ENCODE measurements around the gene MYCN. TPM values are rescaled to one million over a fixed set of nuclear protein-coding genes. Genes with fewer than 3 reads are reported as not detected.

MYCN gene
- polyA plus RNA-seq, 1 donor (not counting 4 experiments of a cell fraction or from before 2014, with no cell fraction given): not detected

DNA sequence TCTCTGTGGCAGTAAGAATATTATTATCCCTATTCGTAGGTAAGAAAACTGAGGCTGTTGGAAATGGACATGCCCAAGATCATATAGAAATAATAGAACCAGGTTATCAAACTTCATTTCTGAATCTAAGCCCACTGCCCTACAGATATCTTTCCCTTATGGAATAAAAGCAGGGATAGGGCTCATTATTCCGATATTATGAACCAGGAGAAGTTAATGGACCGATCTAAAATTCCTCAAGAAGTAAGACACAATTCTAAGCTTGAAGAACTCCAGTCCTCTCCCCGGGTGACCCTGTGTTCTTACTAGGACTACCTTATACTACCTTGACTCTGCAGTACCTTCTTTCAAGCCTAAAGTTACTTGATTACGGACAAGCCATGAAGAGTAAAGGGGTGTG is 8.4 kb upstream of the MYCN start:
- no peak overlapping the region for H3K4me3 ChIP-seq (ENCODE audit: control insufficient read depth in 2 of 3, extremely low read depth in 1 of 3, insufficient read depth in 2 of 3, low read depth in 1 of 3, low read length in 3 of 3)
- FAIRE-seq: no peak
- no peaks in the 10 kb centered on the region for H3K4me1 ChIP-seq (ENCODE audit: control insufficient read depth, extremely low read depth, insufficient read depth, low read length)
- no peak overlapping the region for H2AFZ ChIP-seq (ENCODE audit: control insufficient read depth, low read length)
- no peak overlapping the region for H3K27ac ChIP-seq (ENCODE audit: control insufficient read depth, insufficient read depth, low read length)
- TF ChIP-seq, protein P1, sequence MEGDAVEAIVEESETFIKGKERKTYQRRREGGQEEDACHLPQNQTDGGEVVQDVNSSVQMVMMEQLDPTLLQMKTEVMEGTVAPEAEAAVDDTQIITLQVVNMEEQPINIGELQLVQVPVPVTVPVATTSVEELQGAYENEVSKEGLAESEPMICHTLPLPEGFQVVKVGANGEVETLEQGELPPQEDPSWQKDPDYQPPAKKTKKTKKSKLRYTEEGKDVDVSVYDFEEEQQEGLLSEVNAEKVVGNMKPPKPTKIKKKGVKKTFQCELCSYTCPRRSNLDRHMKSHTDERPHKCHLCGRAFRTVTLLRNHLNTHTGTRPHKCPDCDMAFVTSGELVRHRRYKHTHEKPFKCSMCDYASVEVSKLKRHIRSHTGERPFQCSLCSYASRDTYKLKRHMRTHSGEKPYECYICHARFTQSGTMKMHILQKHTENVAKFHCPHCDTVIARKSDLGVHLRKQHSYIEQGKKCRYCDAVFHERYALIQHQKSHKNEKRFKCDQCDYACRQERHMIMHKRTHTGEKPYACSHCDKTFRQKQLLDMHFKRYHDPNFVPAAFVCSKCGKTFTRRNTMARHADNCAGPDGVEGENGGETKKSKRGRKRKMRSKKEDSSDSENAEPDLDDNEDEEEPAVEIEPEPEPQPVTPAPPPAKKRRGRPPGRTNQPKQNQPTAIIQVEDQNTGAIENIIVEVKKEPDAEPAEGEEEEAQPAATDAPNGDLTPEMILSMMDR (optimal IDR thresholded peaks at IDR 0.05 in 1 of 3, IDR thresholded peaks at IDR 0.05 in 1 of 3, conservative IDR thresholded peaks at IDR 0.05 in 1 of 3; ENCODE audit: extremely low read depth in 1 of 3, insufficient read depth in 2 of 3, low read length in 3 of 3): no peak
- TF ChIP-seq EZH2 (IDR thresholded peaks at IDR 0.05; ENCODE audit: low read length): no peak
- no peak overlapping the region for H3K4me2 ChIP-seq (ENCODE audit: control insufficient read depth, extremely low read depth, insufficient read depth, low read depth, low read length)
- no peaks in the 10 kb centered on the region for H3K36me3 ChIP-seq (ENCODE audit: control insufficient read depth in 2 of 2, extremely low read depth in 1 of 2, insufficient read depth in 2 of 2, low read length in 2 of 2)
- H3K9me3 ChIP-seq (ENCODE audit: control insufficient read depth, low read depth, low read length): no peaks in the 10 kb centered on the region
- H3K79me2 ChIP-seq (ENCODE audit: control insufficient read depth, insufficient read depth, low read length): no peaks in the 10 kb centered on the region
- dilution Hi-C loops (cut with MboI; ENCODE audit: extremely low pct_ligation_motif_present, low sequenced_read_pairs): loop anchor here (25.0 kb wide), 1 partner anchor 580 kb away; no protein-coding TSS in a partner anchor
- H3K9ac ChIP-seq (ENCODE audit: control insufficient read depth, extremely low read depth, insufficient read depth, low read length): no peak overlapping the region
- no peaks in the 10 kb centered on the region for H4K20me1 ChIP-seq (ENCODE audit: control insufficient read depth, extremely low read depth, insufficient read depth, low read length)
- H3K27me3 ChIP-seq (ENCODE audit: control insufficient read depth, extremely low read depth, insufficient read depth, low read length): no peaks in the 10 kb centered on the region
- no peaks in the 10 kb centered on the region for H3K9me1 ChIP-seq (ENCODE audit: control insufficient read depth, extremely low read depth, insufficient read depth, low read length)
- DNase-seq (ENCODE audit: low read depth, low spot score): no peak

DNA sequence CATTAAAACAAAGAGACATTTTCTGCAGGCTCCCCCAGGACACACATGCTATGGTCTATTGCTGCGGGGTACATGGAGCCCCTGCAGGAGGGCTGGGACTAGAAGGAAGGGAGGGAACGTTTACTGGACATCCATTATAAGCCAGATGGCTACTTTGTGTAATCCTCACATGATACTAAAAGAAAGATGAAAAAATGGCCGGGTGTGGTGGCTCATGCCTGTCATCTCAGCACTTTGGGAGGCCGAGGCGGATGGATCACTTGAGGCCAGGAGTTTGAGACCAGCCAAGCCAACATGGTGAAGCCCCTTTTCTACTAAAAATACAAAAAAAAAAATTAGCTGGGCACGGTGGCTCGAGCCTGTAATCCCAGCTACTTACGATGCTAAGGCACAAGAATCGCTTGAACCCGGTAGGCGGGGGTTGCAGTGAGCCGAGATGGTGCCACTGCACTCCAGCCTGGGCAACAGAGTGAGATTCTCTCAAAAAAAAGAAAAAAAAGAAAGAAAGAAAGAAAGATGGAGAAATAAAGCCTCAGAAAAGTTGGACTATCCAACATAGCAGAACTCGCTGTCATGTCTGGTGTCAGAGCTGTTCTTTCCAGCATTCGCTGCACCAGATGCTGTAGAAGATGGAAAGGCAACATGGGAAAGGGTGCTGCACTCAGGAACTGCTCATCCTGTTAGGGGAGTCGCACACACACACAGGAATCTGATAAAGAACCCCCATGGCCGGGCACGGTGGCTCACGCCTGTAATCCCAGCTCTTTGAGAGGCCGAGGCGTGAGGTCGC is 7.8 kb upstream of the MYCN start:
- TF ChIP-seq, protein P1 (optimal IDR thresholded peaks at IDR 0.05 in 1 of 3, IDR thresholded peaks at IDR 0.05 in 1 of 3, conservative IDR thresholded peaks at IDR 0.05 in 1 of 3; ENCODE audit: extremely low read depth in 1 of 3, insufficient read depth in 2 of 3, low read length in 3 of 3): no peak
- TF ChIP-seq EZH2 (IDR thresholded peaks at IDR 0.05; ENCODE audit: low read length): no peak
- H3K27me3 ChIP-seq (ENCODE audit: control insufficient read depth, extremely low read depth, insufficient read depth, low read length): no peaks in the 10 kb centered on the region
- no peak for FAIRE-seq

More for the DNA sequence above, 7.8 kb upstream of the MYCN start:
- Histone ChIP-seq H4K20me1 (ENCODE audit: control insufficient read depth, extremely low read depth, insufficient read depth, low read length) (no peaks in the 10 kb centered on the region), H3K9me1 (ENCODE audit: control insufficient read depth, extremely low read depth, insufficient read depth, low read length) (no peaks in the 10 kb centered on the region), H3K79me2 (ENCODE audit: control insufficient read depth, insufficient read depth, low read length) (no peaks in the 10 kb centered on the region), H3K4me1 (ENCODE audit: control insufficient read depth, extremely low read depth, insufficient read depth, low read length) (no peaks in the 10 kb centered on the region), H3K27ac (ENCODE audit: control insufficient read depth, insufficient read depth, low read length) (no peak overlapping the region), H3K9me3 (ENCODE audit: control insufficient read depth, low read depth, low read length) (no peaks in the 10 kb centered on the region), H3K9ac (ENCODE audit: control insufficient read depth, extremely low read depth, insufficient read depth, low read length) (no peak overlapping the region), H3K36me3 (ENCODE audit: control insufficient read depth in 2 of 2, extremely low read depth in 1 of 2, insufficient read depth in 2 of 2, low read length in 2 of 2) (no peaks in the 10 kb centered on the region), H3K4me3 (ENCODE audit: control insufficient read depth in 2 of 3, extremely low read depth in 1 of 3, insufficient read depth in 2 of 3, low read depth in 1 of 3, low read length in 3 of 3) (no peak overlapping the region), H3K4me2 (ENCODE audit: control insufficient read depth, extremely low read depth, insufficient read depth, low read depth, low read length) (no peak overlapping the region), H2AFZ (ENCODE audit: control insufficient read depth, low read length) (no peak overlapping the region)
- dilution Hi-C loops (cut with MboI; ENCODE audit: extremely low pct_ligation_motif_present, low sequenced_read_pairs): loop anchor here (25.0 kb wide), 1 partner anchor 580 kb away; no protein-coding TSS in a partner anchor
- no peak for DNase-seq (ENCODE audit: low read depth, low spot score)

Measured in keratinocyte (primary cell).